Measurements from ENCODE around the gene STK26. TPM values are rescaled to one million over a fixed set of nuclear protein-coding genes. Genes with fewer than 3 reads are reported as not detected.

The STK26 gene
- total and polyA plus RNA-seq, 2 donors (not counting 3 experiments of a cell fraction or from before 2014, with no cell fraction given): 0.87 to 3.7 TPM

DNA sequence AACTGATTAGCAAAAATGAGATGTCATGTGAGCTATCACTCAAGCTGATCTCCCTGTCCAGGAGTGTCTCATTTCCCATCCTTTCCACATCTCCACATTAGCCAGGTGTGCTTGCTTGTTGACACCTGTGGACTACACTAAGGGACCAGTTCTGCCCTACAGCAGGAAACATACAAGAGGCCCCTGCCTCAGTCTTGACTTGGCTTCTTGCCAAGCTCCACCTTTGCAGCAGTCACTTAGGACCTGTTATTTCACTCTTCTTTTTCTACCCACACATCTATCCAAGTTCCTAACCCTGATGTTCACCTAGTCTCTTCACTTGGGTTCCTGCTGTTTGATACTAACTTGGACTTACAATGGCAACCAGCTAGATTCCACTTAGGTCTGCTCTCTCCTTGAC is 91.5 kb downstream of the STK26 start:
- CTCF ChIA-PET: no interaction called here
- POLR2A ChIA-PET: no interaction called here
- FAIRE-seq: no peak

More for the DNA sequence above, 91.5 kb downstream of the STK26 start:
- H3K27ac ChIP-seq (ENCODE audit: insufficient read depth, low read depth, low read length): no peak overlapping the region
- TF ChIP-seq POLR2AphosphoS5 (IDR thresholded peaks at IDR 0.05; ENCODE audit: insufficient read depth, low read depth, low read length) (no peak), EZH2 (IDR thresholded peaks at IDR 0.05; ENCODE audit: borderline replicate concordance, low read depth, low read length, severe bottlenecking) (no peak), POLR2A (IDR thresholded peaks at IDR 0.05; ENCODE audit: low read depth, low read length) (no peak), GATA2 (IDR thresholded peaks at IDR 0.05; ENCODE audit: insufficient read depth, insufficient read length, low read depth, low read length) (no peak), FOS (IDR thresholded peaks at IDR 0.05; ENCODE audit: borderline replicate concordance, insufficient read depth, low read length) (no peak), JUN (IDR thresholded peaks at IDR 0.05; ENCODE audit: borderline replicate concordance, insufficient read depth, insufficient read length, low read depth) (no peak), MYC (IDR thresholded peaks at IDR 0.05; ENCODE audit: low read depth, low read length) (no peak)
- TF ChIP-seq, protein P1, sequence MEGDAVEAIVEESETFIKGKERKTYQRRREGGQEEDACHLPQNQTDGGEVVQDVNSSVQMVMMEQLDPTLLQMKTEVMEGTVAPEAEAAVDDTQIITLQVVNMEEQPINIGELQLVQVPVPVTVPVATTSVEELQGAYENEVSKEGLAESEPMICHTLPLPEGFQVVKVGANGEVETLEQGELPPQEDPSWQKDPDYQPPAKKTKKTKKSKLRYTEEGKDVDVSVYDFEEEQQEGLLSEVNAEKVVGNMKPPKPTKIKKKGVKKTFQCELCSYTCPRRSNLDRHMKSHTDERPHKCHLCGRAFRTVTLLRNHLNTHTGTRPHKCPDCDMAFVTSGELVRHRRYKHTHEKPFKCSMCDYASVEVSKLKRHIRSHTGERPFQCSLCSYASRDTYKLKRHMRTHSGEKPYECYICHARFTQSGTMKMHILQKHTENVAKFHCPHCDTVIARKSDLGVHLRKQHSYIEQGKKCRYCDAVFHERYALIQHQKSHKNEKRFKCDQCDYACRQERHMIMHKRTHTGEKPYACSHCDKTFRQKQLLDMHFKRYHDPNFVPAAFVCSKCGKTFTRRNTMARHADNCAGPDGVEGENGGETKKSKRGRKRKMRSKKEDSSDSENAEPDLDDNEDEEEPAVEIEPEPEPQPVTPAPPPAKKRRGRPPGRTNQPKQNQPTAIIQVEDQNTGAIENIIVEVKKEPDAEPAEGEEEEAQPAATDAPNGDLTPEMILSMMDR (IDR thresholded peaks at IDR 0.05; ENCODE audit: extremely low read depth in 1 of 2, insufficient read depth in 1 of 2, low read depth in 1 of 2, low read length in 2 of 2): no peak
- TF ChIP-seq, protein P2, sequence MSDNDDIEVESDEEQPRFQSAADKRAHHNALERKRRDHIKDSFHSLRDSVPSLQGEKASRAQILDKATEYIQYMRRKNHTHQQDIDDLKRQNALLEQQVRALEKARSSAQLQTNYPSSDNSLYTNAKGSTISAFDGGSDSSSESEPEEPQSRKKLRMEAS (IDR thresholded peaks at IDR 0.05; ENCODE audit: insufficient read depth, insufficient read length): no peak
- H2AFZ ChIP-seq (ENCODE audit: low read depth, low read length): no peak overlapping the region
- no peaks in the 10 kb centered on the region for H3K36me3 ChIP-seq (ENCODE audit: control insufficient read depth in 2 of 2, extremely low read depth in 1 of 2, insufficient read depth in 2 of 2, low read length in 2 of 2)
- no peak for DNase-seq (ENCODE audit: low read depth, low spot score)
- no peak overlapping the region for H3K4me3 ChIP-seq (replicated peaks in 1 of 3; ENCODE audit: insufficient read depth in 1 of 3, low read depth in 1 of 3, low read length in 3 of 3)
- H3K4me2 ChIP-seq (ENCODE audit: insufficient read depth, low read length): no peak overlapping the region
- no peaks in the 10 kb centered on the region for H3K9me1 ChIP-seq (replicated peaks; ENCODE audit: control insufficient read depth, extremely low read depth, insufficient read depth, low read length)
- dilution Hi-C loops (cut with MboI; ENCODE audit: extremely low pct_ligation_motif_present, low sequenced_read_pairs) (no loop called here), intact Hi-C loops (cut with micrococcal nuclease) (no loop called here)
- no TSS peak for BruUV-seq (replicated peaks)
- H3K79me2 ChIP-seq (ENCODE audit: control insufficient read depth, insufficient read depth, low read length): no peaks in the 10 kb centered on the region
- no peak overlapping the region for H3K9ac ChIP-seq (replicated peaks; ENCODE audit: extremely low read depth, insufficient read depth, low read length)
- H4K20me1 ChIP-seq (replicated peaks; ENCODE audit: control insufficient read depth, extremely low read depth, insufficient read depth, low read length): no peaks in the 10 kb centered on the region
- H3K27me3 ChIP-seq (ENCODE audit: control insufficient read depth in 2 of 2, insufficient read depth in 2 of 2, low read length in 2 of 2): no peaks in the 10 kb centered on the region
- H3K4me1 ChIP-seq (ENCODE audit: control insufficient read depth, extremely low read depth, insufficient read depth, low read length): no peaks in the 10 kb centered on the region
- H3K9me3 ChIP-seq (replicated peaks; ENCODE audit: control insufficient read depth, insufficient read depth, low read length): no peaks in the 10 kb centered on the region

Measured in endothelial cell of umbilical vein (primary cell).